Amniotic stem cell (primary cell): ENCODE data around the gene VN1R2.
"Not testable (repeated sequence)": the region's sequence is repeated elsewhere in the genome, so short reads cannot be mapped to it uniquely, and the experiment has no call there.

ENCODE experiments used
- DNase-seq: peaks from one replicate; lab custom pipeline; 2025; lab: John Stamatoyannopoulos, UW

Gene VN1R2, protein sequence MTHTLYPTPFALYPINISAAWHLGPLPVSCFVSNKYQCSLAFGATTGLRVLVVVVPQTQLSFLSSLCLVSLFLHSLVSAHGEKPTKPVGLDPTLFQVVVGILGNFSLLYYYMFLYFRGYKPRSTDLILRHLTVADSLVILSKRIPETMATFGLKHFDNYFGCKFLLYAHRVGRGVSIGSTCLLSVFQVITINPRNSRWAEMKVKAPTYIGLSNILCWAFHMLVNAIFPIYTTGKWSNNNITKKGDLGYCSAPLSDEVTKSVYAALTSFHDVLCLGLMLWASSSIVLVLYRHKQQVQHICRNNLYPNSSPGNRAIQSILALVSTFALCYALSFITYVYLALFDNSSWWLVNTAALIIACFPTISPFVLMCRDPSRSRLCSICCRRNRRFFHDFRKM

DNA sequence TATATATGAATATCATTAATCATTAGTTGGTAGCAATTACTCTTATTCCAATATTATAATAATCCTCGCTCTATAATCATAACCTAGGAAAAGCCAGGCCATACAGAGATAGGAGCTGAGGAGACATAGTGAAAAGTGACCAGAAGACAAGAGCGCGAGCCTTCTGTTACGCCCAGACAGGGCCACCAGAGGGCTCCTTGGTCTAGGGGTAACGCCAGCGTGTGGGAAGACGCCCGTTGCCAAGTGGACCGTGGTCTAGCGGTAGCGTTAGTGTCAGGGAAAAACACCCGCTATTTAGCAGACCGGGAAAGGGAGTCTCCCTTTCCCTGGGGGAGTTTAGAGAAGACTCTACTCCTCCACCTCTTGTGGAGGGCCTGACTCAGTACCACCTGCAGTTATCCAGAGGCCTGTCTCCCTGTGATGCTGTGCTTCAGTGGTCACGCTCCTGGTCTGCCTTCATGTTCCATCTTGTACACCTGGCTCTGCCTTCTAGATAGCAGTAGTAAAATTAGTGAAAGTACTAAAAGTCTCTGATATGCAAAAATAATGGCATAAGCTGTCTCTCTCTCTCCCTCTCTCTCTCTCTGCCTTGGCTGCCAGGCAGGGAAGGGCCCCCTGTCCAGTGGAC is at the start of gene VN1R2:
Gene VN1R2, plus strand, starts transcription at position 578 of the 628 bp plus-strand sequence. CDS start 84 bp downstream, outside the sequence.
- DNase-seq: not testable (repeated sequence)

DNA sequence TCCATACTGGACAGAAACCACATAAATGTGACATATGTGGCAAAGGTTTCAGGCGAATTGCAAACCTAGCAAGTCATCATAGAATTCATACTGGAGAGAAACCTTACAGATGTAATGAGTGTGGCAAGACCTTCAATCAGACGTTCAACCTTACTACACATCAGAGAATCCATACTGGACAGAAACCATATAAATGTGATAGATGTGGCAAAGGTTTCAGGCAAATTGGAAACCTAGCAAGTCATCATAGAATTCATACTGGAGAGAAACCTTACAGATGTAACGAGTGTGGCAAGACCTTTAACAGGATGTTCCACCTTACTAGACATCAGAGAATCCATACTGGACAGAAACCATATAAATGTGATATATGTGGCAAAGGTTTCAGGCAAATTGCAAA is 46.5 kb upstream of the VN1R2 start:
- not testable (repeated sequence) for DNase-seq

DNA sequence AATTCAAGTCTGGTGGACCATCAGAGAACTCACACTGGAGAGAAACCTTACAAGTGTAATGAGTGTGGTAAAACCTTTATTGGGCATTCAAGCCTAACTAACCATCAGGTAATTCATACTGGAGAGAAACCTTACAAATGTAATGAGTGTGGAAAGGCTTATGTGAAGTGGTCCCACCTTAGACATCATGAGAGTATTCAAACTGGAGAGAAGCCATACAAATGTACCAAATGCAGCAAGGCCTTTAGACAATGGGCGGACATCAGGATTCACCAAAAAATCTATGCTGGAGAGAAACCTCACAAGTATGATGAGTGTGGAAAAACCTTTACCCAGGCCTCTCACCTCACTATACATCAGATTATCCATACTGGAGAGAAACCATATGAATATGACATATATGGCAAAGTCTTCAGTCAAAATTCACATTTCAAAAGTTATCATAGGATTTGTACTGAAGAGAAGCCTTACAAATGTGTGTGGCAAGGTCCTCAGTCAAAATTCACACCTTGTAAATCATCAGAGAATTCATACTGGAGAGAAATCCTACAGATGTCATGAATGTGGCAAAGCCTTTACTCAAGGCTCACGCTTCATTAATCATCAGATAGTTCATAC is 45.3 kb upstream of the VN1R2 start:
- no peak for DNase-seq

DNA sequence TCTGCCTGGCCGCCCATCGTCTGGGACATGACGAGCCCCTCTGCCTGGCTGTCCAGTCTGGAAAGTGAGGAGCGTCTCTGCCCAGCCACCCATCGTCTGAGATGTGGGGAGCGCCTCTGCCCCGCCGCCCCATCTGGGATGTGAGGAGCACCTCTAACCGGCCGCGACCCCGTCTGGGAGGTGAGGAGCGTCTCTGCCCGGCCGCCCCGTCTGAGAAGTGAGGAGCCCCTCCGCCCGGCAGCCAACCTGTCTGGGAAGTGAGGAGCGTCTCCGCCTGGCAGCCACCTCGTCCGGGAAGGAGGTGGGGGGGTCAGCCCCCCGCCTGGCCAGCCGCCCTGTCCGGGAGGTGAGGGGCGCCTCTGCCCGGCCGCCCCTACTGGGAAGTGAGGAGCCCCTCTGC is 35.4 kb upstream of the VN1R2 start:
- not testable (repeated sequence) for DNase-seq

DNA sequence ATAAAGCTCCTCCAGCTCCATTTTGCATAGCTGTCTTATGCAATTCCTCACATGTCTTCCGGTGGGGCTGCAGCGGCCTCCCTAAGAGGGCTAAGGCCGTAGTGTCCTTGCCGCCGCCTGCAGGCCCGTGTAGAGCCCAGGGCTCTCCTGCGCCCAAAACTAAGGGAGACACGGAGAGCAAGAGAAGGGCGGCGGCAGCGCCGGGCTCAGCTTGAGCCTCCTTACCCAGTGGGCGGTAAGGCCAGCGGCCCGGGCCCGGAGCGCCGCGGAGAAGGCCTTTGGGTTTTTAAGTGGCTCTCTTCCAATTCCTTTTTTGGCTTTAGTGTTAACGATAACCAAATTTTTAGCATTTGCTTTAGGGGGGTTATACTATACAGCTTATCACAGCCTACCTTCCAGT is 33.5 kb upstream of the VN1R2 start:
- DNase-seq: no peak

DNA sequence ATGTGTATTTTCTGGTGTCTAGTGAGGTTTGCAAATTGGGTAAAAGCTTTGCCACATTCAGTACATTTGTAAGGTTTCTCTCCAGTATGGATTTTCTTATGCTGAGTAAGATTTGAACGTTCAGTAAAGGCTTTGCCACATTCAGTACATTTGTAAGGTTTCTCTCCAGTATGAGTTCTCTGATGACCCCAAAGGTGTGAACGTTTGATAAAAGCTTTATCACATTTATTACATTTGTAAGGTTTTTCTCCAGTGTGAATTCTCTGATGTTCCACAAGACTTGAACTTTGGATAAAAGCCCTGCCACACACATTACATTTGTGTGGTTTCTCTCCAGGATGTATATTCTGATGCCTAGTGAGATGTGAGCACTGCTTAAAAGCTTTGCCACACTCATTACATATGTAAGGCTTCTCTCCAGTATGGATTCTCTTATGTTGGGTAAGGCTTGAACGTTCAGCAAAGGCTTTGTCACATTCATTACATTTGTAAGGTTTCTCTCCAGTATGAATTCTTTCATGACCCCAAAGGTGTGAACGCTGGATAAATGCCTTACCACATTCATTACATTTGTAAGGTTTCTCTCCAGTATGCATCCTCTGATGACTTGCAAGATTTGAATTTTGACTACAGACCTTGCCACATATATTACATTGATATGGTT is 20.8 kb upstream of the VN1R2 start:
- no peak for DNase-seq

DNA sequence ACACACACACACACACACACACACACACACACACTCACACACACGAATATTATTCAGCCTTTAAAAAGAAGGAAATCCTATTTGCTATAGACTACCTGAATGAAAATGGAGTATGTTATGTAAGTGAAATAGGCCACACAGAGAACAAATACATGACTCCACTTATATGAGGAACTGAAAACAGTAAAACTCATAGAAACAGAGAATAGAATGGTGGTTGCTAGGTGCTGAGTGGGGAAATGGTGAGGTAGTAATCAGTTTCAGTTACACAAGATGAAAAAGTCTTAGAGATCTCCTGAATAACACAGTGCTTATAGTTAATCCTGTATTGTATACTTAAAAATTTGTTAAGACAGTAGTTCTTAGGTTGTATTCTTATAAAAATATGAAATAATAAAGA is 11.6 kb upstream of the VN1R2 start:
- no peak for DNase-seq

DNA sequence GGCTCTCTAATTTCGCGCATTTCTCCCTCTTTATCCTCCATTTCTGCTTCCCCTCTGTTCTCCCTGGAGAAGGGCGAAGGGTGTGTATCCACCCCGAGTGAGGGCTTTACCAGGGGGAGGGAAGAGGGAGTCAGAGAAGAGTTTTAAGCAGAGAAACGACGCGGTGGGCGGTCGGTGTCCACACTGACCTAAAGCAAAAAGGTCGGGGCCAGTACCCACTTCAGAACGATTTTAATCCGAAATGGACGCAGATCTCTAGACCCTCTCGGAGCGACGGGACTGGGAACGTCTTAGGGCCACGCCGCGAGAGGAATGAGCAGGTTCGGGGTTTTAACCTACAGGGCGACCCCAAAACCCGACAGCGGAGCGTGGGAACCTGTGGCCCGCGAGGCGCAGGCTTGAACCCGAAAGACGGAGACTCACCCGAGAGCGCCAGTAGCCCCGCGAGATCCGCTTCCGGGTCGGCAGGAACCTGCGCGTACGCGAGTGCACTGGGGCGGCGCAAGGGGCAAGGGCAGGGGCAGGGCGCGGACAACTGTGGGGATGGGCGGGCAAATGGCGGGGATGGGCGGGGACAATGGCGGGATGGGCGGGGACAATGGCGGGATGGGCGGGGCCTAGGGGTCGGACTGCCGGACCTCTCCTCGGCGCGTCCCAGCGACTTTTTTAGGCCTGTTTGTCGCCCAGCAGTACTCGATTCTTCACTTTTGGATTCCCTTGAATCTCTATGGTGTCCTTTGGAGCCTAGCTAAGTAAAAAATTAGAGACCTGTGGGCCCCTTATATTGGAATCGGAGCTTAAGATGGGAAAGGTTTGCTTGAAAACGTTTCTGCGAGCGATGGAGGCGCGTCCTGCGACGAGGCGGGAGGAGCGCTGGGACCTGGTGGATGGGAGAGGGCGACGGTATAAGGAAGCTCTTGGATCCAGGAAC is 3.4 kb upstream of the VN1R2 start, which contains the start of gene ZNF677:
Gene ZNF677, minus strand, starts transcription at position 463 of the 931 bp plus-strand sequence. CDS start 3,323 bp downstream, outside the sequence.
- peak; percentile 24 for DNase-seq

DNA sequence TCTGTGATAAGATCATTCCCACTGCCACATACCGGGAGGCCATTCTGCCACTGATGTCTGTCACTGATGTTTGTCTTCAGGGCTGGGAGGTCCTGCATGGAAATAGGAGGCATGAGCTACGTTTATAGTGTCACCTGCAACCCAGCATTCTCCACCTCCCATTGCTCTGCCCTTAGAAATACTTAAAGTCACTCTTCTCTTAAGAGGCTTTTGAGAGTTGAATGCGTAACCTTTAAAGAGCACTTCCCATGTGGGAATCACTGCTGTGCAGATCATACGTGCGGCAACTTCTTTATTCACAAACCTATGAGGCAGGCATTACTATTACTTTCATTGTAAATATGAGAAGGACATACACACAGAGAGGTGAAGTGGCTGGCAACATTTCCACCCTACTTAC is 9.5 kb downstream of the VN1R2 start, which contains the start of gene VN1R4:
Gene VN1R4, minus strand, starts transcription at position 101 of the 400 bp plus-strand sequence. Its CDS starts 58 bp downstream, at position 43.
- not testable (repeated sequence) for DNase-seq

DNA sequence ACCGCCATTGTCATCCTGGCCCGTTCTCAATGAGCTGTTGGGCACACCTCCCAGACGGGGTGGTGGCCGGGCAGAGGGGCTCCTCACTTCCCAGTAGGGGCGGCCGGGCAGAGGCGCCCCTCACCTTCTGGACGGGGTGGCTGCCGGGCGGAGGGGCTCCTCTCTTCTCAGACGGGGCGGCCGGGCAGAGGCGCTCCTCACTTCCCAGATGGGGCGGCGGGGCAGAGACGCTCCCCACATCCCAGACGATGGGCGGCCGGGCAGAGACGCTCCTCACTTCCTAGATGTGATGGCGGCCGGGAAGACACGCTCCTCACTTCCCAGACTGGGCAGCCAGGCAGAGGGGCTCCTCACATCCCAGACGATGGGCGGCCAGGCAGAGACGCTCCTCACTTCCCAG is 11.8 kb downstream of the VN1R2 start:
- not testable (repeated sequence) for DNase-seq

DNA sequence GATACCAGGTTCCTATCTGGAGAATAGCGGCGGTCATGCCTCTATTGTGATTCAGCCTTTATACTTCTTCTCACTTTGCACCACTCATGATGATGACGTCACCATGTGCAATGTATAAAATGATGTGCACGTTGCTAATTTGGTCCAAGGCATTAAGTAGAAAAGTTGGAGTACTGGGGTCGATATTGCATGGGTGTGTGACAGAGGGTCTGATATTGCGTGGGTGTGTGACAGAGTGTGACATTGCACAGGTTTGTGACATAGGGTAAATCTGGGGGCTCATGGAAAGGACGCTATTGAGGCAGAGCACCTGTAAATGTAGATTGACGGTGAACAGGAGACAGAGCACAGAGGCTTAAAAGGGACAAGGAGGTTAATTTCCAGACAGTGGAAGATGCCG is 14.0 kb downstream of the VN1R2 start:
- DNase-seq: no peak

DNA sequence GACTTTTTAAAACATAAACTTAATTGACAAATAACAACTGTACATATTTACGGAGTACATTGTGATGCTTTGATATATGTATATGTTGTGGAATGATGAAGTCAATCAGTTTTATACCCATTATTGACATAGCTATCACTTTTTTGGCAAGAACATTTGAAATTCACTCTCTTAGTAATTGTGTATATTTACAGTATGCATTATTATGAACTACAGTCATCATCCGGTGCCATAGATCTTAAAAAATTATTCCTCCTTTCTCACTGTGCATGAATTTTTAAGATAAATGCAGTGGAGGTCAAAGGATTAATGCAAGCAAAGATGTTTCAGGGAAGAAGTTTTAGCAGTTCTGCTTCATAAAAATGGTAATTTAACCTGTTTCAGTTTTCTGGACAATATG is 17.4 kb downstream of the VN1R2 start:
- no peak for DNase-seq

DNA sequence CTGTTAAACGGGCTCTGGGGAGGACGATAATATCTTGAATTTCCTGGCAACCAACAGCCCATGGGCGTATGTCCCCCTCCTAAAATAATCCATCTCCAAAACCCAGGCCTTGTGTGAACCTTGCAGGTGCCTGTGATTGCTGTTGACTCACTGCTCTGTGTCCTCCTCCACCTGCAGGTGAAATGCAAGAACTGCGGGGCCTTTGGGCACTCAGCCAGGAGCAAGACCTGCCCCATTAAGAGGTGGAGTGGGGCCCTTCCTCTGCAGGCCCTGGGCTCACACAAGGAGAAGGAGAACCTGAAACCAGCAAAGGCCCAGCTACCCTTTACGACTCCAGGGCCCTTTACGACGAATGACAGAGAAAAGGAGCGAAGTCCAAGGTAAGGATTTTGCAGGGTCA is 23.9 kb downstream of the VN1R2 start:
- not testable (repeated sequence) for DNase-seq

DNA sequence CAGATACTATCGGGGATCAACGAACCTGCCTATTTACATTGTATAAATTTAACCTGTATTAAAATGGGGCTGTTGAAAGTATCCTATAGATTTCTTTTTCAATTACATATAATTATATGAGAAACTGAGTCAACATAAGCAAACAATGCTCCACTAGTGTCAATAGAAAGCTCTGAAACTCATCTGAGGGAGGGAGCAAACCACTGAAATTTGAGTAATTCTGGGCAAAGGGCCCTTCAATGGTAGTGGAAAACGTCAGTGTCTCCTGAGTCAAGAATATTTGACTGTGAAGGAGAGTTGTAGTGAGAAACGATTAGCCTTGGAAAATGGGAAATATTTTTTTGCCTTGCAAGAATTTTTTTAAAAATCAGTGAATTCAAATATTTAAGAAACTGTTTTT is 27.0 kb downstream of the VN1R2 start:
- DNase-seq: no peak

DNA sequence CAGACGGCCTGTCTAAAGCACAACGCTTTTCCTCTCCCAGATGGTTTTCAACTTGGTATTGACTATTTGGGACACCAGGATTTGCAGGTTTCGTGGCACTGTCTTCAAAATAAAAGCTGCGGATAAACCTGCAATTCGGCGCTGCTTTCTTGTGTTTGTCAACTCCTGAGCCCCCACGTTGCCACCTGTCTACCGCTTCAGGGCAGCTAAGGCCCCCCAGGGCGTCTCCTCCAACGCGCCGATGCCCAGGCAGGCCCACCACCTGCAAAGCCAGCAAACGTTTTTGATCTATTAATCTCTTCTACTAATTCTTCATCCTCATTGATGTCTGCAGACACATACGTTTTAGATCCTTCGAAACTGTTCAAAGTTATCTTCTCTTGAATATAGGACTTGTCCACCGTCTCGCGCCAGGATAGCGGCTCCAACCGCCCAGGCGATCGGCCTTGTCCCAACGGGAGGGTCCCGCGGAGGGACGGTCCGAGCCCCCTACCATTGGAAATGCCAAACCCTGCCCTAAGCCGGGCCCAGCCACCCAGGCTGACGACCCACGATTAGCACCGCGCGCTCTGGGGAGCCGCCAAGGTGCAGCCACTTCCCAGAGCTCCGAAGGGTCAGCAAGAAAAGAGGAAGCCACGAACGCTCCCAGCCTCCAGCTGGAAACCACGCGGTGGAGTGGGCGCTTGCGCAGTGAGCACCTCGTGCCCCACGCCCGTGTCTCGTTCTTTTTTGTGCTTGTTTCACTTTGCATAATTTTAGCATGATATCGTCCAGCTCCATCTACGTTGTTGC is 32.9 kb downstream of the VN1R2 start:
- no peak for DNase-seq

DNA sequence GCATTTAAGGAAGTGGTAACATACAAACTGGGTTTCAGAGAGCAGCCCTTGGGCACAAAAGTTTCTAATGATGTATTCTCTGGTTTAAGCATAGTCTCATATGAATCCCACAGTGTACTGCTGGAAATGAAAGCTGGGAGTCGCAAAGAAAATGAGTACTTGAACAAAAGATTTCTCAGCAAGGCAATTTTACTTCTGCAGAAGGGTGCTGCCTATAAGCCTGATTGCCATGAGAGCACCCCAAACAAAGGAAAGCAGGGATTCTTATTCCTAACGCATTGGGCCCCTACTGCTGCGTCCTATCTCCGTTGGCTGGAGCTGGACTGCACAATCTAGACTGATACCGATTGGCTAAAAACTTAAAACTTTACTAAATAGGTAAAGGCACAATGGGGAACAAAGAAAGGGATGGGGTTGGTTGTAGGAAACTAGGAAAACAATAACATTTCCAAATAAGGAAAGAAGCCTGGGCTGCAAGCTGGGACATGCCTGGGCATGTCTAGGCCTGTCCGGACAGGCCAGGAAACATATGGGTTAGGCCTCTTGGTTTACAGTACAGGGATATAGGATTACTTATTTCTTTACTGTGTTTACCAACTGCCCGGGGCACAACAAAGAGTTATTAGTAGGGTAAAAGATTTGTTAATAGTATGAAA is 36.8 kb downstream of the VN1R2 start:
- no peak for DNase-seq

DNA sequence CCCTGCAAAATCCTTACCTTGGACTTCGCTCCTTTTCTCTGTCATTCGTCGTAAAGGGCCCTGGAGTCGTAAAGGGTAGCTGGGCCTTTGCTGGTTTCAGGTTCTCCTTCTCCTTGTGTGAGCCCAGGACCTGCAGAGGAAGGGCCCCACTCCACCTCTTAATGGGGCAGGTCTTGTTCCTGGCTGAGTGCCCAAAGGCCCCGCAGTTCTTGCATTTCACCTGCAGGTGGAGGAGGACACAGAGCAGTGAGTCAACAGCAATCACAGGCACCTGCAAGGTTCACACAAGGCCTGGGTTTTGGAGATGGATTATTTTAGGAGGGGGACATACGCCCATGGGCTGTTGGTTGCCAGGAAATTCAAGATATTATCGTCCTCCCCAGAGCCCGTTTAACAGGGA is 43.2 kb downstream of the VN1R2 start:
- not testable (repeated sequence) for DNase-seq

DNA sequence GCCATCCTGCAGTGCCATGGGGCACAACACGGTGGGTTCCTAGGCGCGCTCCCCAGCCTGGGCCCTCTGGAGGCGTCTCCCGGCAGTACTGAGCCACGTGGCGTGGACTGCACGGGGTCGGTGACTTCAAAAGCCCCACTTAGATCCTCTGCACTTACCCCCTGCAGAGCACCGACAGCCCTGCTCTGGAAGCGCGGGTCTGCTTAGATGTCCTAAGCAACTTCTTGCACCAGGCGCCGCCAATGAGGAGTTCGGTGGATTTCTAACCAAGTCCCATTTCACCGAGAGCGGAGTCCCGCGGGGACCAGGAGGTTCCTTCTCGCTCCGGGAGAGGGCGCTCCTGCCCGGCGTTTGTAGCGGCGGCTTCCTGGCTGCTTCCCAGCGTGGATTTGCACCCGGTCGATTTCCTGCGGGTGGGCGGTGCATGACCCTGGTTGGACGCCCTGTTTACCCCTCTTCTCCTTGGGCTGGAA is 50.3 kb downstream of the VN1R2 start:
- no peak for DNase-seq
